Ishikawa (cell line): Measurements from ENCODE around the gene KNDC1.
A peak's percentile ranks its signal among the peaks of the same experiment; 100 is the strongest.

Experiments
- CEBPB ChIP-seq: IDR thresholded peaks from 2 replicates; pipeline ENCODE4 v1.6.1; 2012
- CREB1 ChIP-seq: IDR thresholded peaks from 2 replicates; pipeline ENCODE4 v1.6.1; 2012; ENCODE audit warnings: low read depth
- EGR1 ChIP-seq: IDR thresholded peaks from 2 replicates; pipeline ENCODE4 v1.6.1; 2012
- EP300 ChIP-seq: IDR thresholded peaks from 2 replicates; pipeline ENCODE4 v1.6.1; 2012; ENCODE audit warnings: borderline replicate concordance
- FOXM1 ChIP-seq: IDR thresholded peaks from 2 replicates; pipeline ENCODE4 v1.6.1; 2012; ENCODE audit warnings: low read depth, borderline replicate concordance
- NFIC ChIP-seq: IDR thresholded peaks from 2 replicates; pipeline ENCODE4 v1.6.1; 2012
- RAD21 ChIP-seq: IDR thresholded peaks from 2 replicates; pipeline ENCODE4 v1.6.1; 2012; ENCODE audit warnings: low read depth
- TAF1 ChIP-seq: IDR thresholded peaks from 2 replicates; pipeline ENCODE4 v1.6.1; 2012; ENCODE audit warnings: low read depth, mild to moderate bottlenecking
- TCF12 ChIP-seq: IDR thresholded peaks from 2 replicates; pipeline ENCODE4 v1.6.1; 2012; ENCODE audit warnings: low read depth
- TEAD4 ChIP-seq: IDR thresholded peaks from 2 replicates; pipeline ENCODE4 v1.6.1; 2012
- YY1 ChIP-seq: IDR thresholded peaks from 2 replicates; pipeline ENCODE4 v1.6.1; 2012; ENCODE audit warnings: low read depth
- ZBTB7A ChIP-seq: IDR thresholded peaks from 2 replicates; pipeline ENCODE4 v1.6.1; 2012; ENCODE audit warnings: low read depth
- TF ChIP-seq, protein P1 (sequence below): IDR thresholded peaks from 2 replicates; pipeline ENCODE4 v1.6.1; 2012
- TF ChIP-seq, protein P2 (sequence below): IDR thresholded peaks from 2 replicates; pipeline ENCODE4 v1.6.1; 2012; ENCODE audit warnings: low read depth, mild to moderate bottlenecking
- TF ChIP-seq, protein P3 (sequence below): IDR thresholded peaks from 2 replicates; pipeline ENCODE4 v1.6.1; 2012

Gene KNDC1

DNA sequence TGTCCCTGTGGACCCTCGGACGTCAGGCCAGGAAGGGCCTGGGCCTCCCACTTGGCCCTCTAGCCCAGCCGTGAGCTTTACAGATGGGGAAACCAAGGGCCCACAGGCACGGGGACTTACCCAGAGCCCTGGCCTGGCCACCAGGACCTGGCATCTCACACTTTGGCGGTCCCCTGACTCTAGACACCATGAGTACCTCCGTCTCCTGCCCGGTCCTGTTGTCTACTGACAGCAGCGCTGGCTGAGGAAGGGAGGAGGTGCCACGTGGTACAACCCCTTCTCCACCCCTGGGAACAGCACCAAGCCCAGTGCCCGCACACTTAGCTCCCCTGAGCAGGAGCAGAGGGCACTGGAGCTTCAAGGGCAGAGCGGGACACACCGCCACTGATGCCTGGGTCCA, 46.2 kb upstream of the KNDC1 start:
- TF ChIP-seq, protein P1, sequence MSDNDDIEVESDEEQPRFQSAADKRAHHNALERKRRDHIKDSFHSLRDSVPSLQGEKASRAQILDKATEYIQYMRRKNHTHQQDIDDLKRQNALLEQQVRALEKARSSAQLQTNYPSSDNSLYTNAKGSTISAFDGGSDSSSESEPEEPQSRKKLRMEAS = no peak
- TF ChIP-seq FOXM1 = no peak
- no peak for TF ChIP-seq EGR1
- TF ChIP-seq TCF12 = no peak
- TF ChIP-seq, protein P2, sequence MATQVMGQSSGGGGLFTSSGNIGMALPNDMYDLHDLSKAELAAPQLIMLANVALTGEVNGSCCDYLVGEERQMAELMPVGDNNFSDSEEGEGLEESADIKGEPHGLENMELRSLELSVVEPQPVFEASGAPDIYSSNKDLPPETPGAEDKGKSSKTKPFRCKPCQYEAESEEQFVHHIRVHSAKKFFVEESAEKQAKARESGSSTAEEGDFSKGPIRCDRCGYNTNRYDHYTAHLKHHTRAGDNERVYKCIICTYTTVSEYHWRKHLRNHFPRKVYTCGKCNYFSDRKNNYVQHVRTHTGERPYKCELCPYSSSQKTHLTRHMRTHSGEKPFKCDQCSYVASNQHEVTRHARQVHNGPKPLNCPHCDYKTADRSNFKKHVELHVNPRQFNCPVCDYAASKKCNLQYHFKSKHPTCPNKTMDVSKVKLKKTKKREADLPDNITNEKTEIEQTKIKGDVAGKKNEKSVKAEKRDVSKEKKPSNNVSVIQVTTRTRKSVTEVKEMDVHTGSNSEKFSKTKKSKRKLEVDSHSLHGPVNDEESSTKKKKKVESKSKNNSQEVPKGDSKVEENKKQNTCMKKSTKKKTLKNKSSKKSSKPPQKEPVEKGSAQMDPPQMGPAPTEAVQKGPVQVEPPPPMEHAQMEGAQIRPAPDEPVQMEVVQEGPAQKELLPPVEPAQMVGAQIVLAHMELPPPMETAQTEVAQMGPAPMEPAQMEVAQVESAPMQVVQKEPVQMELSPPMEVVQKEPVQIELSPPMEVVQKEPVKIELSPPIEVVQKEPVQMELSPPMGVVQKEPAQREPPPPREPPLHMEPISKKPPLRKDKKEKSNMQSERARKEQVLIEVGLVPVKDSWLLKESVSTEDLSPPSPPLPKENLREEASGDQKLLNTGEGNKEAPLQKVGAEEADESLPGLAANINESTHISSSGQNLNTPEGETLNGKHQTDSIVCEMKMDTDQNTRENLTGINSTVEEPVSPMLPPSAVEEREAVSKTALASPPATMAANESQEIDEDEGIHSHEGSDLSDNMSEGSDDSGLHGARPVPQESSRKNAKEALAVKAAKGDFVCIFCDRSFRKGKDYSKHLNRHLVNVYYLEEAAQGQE = no peak
- TF ChIP-seq, protein P3, sequence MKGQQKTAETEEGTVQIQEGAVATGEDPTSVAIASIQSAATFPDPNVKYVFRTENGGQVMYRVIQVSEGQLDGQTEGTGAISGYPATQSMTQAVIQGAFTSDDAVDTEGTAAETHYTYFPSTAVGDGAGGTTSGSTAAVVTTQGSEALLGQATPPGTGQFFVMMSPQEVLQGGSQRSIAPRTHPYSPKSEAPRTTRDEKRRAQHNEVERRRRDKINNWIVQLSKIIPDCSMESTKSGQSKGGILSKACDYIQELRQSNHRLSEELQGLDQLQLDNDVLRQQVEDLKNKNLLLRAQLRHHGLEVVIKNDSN = peak; percentile 43; the same call in 1 of the 2 replicates
- TF ChIP-seq CEBPB = no peak

DNA sequence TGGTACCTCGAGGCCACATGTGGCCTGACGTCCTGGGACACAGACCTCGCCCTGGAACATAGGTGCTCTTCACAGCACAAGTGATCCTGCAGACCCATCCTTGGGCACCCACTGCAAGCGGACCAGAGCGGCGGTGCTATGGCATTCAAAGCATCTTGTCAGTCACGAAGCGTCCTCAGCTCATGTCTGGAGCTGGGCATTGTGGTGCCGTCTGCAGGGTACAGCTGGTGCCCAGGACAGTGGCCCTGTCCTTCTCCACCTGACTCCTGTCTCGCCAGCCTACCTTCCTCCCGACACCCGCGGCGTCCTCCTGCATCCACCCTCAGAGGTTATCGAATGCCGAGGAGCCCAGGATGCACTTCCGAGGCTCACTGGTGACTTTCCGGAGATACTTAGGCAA, 45.8 kb upstream of the KNDC1 start:
- TF ChIP-seq, protein P3 = no peak
- TF ChIP-seq, protein P2 = no peak
- TF ChIP-seq TEAD4 (no peak), RAD21 (no peak)

DNA sequence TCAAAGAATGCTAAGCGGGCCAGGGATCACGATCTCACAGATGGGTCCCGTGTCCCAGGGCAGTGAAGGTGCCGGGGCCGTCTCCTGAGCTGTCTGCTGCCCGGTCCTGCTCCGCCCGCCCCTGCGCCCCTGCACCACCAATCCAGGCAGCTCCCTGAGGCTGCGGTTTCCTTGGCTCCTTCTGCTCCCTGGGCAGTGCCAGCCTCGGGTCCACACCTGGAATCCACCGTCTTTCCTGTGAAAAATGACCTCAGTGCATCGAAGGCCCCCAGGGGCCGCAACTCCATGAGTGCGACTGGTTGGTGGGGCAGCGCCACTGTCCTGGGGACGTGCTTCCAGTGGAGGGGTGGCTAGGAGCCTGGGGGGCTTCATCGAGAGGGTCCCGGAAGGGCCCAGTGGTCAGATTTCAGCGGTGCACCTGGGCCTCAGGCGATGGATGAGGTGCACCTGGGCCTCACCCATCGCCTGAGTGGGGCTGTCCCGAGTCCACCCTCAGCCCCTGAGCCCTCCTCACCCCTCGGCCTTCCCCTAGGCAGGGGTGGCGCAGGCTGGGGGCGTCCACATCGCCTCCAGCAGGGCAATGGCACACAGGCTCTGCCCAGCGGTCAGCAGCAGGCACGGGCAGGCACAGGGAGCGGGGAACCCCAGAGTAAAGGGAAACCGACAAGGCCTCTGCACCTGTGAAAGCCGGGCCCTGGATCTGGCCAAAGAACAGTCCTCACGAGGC, 45.1 kb upstream of the KNDC1 start:
- TF ChIP-seq ZBTB7A = no peak
- TF ChIP-seq, protein P2 = no peak
- no peak for TF ChIP-seq TCF12
- TF ChIP-seq TAF1 = no peak
- no peak for TF ChIP-seq NFIC
- TF ChIP-seq, protein P1 = no peak
- no peak for TF ChIP-seq CREB1
- TF ChIP-seq YY1 = no peak
- no peak for TF ChIP-seq CEBPB
- no peak for TF ChIP-seq EP300
- no peak for TF ChIP-seq TEAD4
- no peak for TF ChIP-seq RAD21

DNA sequence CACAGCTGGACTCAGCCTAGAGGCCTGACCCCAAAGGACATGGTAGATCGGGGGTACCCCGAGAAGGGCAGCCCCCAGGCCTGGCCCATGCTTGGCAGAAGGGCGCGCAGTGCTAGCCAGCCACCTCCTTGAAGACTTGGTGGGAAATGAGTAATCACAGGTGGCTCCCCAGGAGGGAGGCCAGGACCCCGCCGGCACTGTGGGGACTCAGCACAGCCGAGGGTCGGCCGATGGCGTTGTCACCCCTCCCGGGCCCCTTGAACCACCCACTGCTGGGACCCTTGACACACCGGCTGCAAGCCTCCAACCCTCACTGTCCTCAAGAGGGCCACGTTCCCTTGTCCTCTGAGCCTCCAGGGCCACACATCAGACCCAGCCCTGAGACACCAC, 44.6 kb upstream of the KNDC1 start:
- no peak for TF ChIP-seq CREB1
- TF ChIP-seq, protein P3 = no peak
- no peak for TF ChIP-seq TCF12
- TF ChIP-seq, protein P1 = no peak
- TF ChIP-seq CEBPB = no peak
- TF ChIP-seq YY1 = no peak
- no peak for TF ChIP-seq ZBTB7A
- TF ChIP-seq TAF1 = no peak
- TF ChIP-seq EGR1 = no peak
- no peak for TF ChIP-seq RAD21
- TF ChIP-seq EP300 = no peak
- TF ChIP-seq, protein P2 = no peak
- no peak for TF ChIP-seq TEAD4
- no peak for TF ChIP-seq NFIC
- no peak for TF ChIP-seq FOXM1
